ENCODE results near the gene MIEN1. TPM values are rescaled to one million over a fixed set of nuclear protein-coding genes. Genes with fewer than 3 reads are reported as not detected.
A peak's percentile ranks its signal among the peaks of the same experiment; 100 is the strongest.

MIEN1 gene
- total RNA-seq, 6 donors from 2014 or later, result 26.2 to 54.1 (median 43.2) TPM

DNA sequence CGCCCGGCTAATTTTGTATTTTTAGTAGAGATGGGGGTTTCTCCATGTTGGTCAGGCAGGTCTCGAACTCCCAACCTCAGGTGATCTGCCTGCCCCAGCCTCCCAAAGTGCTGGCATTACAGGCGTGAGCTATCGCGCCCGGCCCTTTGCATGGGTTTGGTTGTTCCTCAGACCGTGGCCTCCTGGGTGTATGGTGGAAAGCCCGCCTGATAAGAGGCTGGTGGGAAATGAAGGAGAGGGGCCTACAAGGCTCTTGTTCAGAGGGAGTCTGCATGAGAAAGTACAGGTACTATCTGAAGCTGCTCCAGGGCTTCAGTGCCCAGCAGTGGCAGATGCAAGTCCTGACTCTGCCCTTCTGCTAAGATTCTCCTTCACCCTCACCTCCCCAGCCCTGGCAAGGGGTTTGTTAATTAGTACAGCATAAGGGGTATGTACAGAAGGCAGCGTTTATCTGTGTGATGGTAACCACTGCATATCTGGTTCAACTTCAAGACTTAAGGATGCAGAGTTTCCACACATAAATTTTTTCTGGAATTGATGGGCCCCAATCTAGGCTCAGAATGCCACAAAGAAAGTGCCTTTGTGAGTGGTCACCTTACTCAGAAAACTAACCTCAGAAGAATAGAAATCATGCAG lies 31.6 kb upstream of the MIEN1 start:
- no peaks in the 10 kb centered on the region for H3K27me3 ChIP-seq
- H3K4me1 ChIP-seq, result no peaks in the 10 kb centered on the region
- 94 to 95% methylated on average over 10 of the region's 10 CpGs for WGBS, 2 donors
- DNase-seq, result no peak
- H3K27ac ChIP-seq, result no peak overlapping the region
- H3K36me3 ChIP-seq, result no peaks in the 10 kb centered on the region
- TF ChIP-seq, protein P1, sequence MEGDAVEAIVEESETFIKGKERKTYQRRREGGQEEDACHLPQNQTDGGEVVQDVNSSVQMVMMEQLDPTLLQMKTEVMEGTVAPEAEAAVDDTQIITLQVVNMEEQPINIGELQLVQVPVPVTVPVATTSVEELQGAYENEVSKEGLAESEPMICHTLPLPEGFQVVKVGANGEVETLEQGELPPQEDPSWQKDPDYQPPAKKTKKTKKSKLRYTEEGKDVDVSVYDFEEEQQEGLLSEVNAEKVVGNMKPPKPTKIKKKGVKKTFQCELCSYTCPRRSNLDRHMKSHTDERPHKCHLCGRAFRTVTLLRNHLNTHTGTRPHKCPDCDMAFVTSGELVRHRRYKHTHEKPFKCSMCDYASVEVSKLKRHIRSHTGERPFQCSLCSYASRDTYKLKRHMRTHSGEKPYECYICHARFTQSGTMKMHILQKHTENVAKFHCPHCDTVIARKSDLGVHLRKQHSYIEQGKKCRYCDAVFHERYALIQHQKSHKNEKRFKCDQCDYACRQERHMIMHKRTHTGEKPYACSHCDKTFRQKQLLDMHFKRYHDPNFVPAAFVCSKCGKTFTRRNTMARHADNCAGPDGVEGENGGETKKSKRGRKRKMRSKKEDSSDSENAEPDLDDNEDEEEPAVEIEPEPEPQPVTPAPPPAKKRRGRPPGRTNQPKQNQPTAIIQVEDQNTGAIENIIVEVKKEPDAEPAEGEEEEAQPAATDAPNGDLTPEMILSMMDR (IDR thresholded peaks at IDR 0.05), result no peak
- no peak for TF ChIP-seq POLR2A (IDR thresholded peaks at IDR 0.05)
- no peak for TF ChIP-seq POLR2AphosphoS5 (IDR thresholded peaks at IDR 0.05)
- TF ChIP-seq EP300 (IDR thresholded peaks at IDR 0.05), result no peak
- H3K4me3 ChIP-seq, result no peak overlapping the region
- H3K9me3 ChIP-seq, result no peaks in the 10 kb centered on the region
- no peak for ATAC-seq (ENCODE audit: low FRiP score in 2 of 2)

DNA sequence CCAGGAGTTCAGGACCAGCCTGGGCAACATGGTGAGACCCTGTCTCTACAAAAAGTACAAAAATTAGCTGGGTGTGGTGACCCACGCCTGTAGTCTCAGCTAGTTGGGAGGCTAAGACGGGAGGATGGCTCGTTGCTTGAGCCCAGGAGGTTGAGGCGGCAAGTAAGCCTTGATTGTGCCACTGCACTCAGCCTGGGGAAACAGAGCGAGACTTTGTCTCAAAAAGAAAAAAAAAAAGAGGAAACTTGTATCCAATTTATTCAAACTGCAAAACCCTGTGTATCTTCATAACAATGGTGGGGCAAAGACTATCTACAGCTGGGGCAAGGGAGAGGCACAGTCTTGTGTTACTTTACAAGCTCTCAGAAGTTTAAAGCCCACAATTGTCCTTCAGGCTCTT lies 28.9 kb upstream of the MIEN1 start:
- no peak for DNase-seq
- H3K27ac ChIP-seq, result no peak overlapping the region
- TF ChIP-seq, protein P1 (IDR thresholded peaks at IDR 0.05), result no peak
- TF ChIP-seq POLR2A (IDR thresholded peaks at IDR 0.05) (no peak), POLR2AphosphoS5 (IDR thresholded peaks at IDR 0.05) (no peak), EP300 (IDR thresholded peaks at IDR 0.05) (no peak)
- H3K36me3 ChIP-seq, result no peaks in the 10 kb centered on the region
- ATAC-seq (ENCODE audit: low FRiP score in 2 of 2), result no peak
- no peak overlapping the region for H3K4me3 ChIP-seq
- H3K4me1 ChIP-seq, result peaks cover 7 to 14% (median 10%) of the 10 kb centered on the region in 4 donors
- no peaks in the 10 kb centered on the region for H3K9me3 ChIP-seq
- no peaks in the 10 kb centered on the region for H3K27me3 ChIP-seq
- WGBS, 2 donors, result 90 to 92% methylated on average over 5 of the region's 5 CpGs

DNA sequence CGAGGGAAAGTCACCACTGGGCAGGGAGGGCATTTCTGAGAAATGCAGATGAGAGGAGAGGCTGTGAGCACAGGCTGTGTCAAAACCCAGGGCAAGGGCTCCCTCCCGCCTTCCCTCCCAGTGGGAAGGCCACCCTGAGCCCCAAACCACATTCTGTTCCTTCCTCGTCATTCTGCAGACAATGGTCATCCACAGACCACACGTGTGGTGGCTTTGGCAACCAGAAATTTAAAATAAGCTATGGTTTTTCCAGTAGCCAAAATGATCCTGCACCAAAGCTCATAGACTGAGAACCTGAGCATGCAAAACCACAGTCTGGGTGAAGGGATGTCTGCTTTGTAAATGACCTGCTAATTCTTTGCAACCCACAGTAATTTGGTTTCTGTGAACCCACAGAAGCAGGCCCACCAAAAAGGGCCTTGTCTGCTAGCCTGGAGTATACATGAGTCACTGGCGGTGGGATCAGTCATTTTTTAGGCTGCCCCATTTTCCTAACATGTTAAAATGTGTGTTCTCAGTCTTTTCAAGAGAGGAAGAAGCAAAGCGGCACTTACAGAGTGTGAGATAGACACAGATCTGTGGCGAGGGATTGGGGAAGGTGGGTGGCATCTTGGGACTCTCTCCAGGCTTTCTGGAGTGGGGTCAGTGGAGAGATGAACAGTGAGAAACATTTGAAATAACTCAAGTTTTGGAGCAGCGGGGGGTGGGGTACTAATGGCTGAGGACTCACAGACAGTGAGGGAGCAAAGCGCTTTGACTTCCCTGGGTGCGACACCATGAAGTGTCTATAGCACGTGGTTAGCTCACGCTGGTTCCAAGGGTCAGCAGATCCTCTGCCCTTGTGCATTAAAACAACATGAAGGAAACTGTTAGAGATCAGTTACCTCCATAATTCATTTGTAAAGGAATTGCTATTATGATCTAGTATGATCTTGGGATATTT lies 27.9 kb upstream of the MIEN1 start:
- TF ChIP-seq, protein P1 (IDR thresholded peaks at IDR 0.05), result no peak
- TF ChIP-seq POLR2AphosphoS5 (IDR thresholded peaks at IDR 0.05) (no peak), POLR2A (IDR thresholded peaks at IDR 0.05) (no peak), EP300 (IDR thresholded peaks at IDR 0.05) (no peak)
- Histone ChIP-seq H3K36me3 (no peaks in the 10 kb centered on the region), H3K27me3 (no peaks in the 10 kb centered on the region), H3K9me3 (no peaks in the 10 kb centered on the region), H3K4me3 (no peak overlapping the region), H3K27ac (peak overlapping the region in 1 of 4 donors; percentile 7), H3K4me1 (peaks cover 12 to 23% (median 14%) of the 10 kb centered on the region in 4 donors)
- WGBS, 2 donors, result 62 to 74% methylated on average over 12 of the region's 12 CpGs
- DNase-seq (peak in 1 of 2 donors; percentile 20), ATAC-seq (ENCODE audit: low FRiP score in 2 of 2) (no peak)

DNA sequence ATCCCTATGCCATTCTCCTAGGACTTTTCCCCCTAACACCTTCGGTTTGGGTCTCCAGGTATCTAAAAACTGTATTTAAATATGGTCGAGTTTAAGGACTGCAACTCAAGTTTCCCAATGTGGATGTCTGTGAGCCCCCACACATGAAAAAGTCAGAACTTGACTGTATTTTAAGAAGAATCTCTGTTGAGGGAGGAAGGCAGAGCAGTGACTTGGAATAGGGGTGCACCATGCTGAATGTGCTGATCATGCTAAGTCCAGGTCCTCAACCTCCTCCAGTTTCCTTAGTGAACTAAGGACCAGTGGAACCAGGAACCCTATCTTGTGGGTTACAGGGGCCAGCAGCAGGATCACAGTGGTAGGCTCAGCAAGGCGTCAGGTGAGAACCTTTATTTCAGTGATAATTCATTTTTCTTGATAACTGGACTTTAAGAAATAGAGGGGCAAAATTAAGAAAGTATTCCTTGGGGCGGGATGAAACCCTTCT lies 26.9 kb upstream of the MIEN1 start:
- H3K4me1 ChIP-seq, result peaks cover 16 to 28% (median 18%) of the 10 kb centered on the region in 4 donors
- ATAC-seq (ENCODE audit: low FRiP score in 2 of 2) (no peak), DNase-seq (no peak)
- H3K36me3 ChIP-seq, result no peaks in the 10 kb centered on the region
- TF ChIP-seq POLR2AphosphoS5 (IDR thresholded peaks at IDR 0.05) (no peak), POLR2A (IDR thresholded peaks at IDR 0.05) (no peak), EP300 (IDR thresholded peaks at IDR 0.05) (no peak)
- TF ChIP-seq, protein P1 (IDR thresholded peaks at IDR 0.05), result no peak
- no peak overlapping the region for H3K4me3 ChIP-seq
- H3K9me3 ChIP-seq, result no peaks in the 10 kb centered on the region
- no peak overlapping the region for H3K27ac ChIP-seq
- no peaks in the 10 kb centered on the region for H3K27me3 ChIP-seq
- WGBS, 2 donors, result 88% methylated on average over 4 of the region's 4 CpGs

Data from upper lobe of left lung (tissue), 6 donors.